CD4-positive, alpha-beta T cell treated with Interferon gamma for 1 hour (primary cell): ENCODE measurements around the gene HDGF.
A peak's percentile ranks its signal among the peaks of the same experiment; 100 is the strongest.
"Not testable (repeated sequence)": the region's sequence is repeated elsewhere in the genome, so short reads cannot be mapped to it uniquely, and the experiment has no call there.

Source experiments
- DNase-seq: peaks from one replicate; pipeline ENCODE4 v3.0.0-alpha.2; 2020

The HDGF gene

GRCh38 chr1:156766298-156767100 is 15.0 kb upstream of the HDGF start:
- no peak for DNase-seq

GRCh38 chr1:156765666-156766065 is 14.2 kb upstream of the HDGF start:
- DNase-seq, result no peak

- not testable (repeated sequence) for DNase-seq
Measured at GRCh38 chr1:156765136-156765535, 13.7 kb upstream of the HDGF start.

GRCh38 chr1:156760796-156761104 is 9.3 kb upstream of the HDGF start:
- no peak for DNase-seq

- DNase-seq, result no peak
Measured at GRCh38 chr1:156760092-156760795, 8.8 kb upstream of the HDGF start.

- DNase-seq, result not testable (repeated sequence)
Measured at GRCh38 chr1:156757572-156758253, 6.2 kb upstream of the HDGF start.

GRCh38 chr1:156756355-156756754 is 4.9 kb upstream of the HDGF start:
- DNase-seq, result no peak

- no peak for DNase-seq
Measured at GRCh38 chr1:156755527-156755950, 4.1 kb upstream of the HDGF start.

GRCh38 chr1:156754219-156754618 is 2.7 kb upstream of the HDGF start:
- no peak for DNase-seq

GRCh38 chr1:156752843-156753482 is 1.5 kb upstream of the HDGF start:
- DNase-seq, result no peak

GRCh38 chr1:156751757-156752481 is 444 bp upstream of the HDGF start:
- DNase-seq, result peak; percentile 96

- DNase-seq, result peak; percentile 32
Measured at GRCh38 chr1:156750711-156751450, 594 bp downstream of the HDGF start.

- DNase-seq, result peak; percentile 20
Measured at GRCh38 chr1:156750191-156750672, 1.2 kb downstream of the HDGF start.

- DNase-seq, result no peak
Measured at GRCh38 chr1:156749419-156750118, 1.9 kb downstream of the HDGF start.

GRCh38 chr1:156748670-156749418 is 2.6 kb downstream of the HDGF start:
- DNase-seq, result peak; percentile 29

- no peak for DNase-seq
Measured at GRCh38 chr1:156747742-156748669, 3.5 kb downstream of the HDGF start.

GRCh38 chr1:156746728-156747631 is 4.5 kb downstream of the HDGF start:
- DNase-seq, result peak; percentile 83

GRCh38 chr1:156746406-156746727 is 5.1 kb downstream of the HDGF start:
- DNase-seq, result no peak
